ENCODE data around the gene WWC2. TPM values are rescaled to one million over a fixed set of nuclear protein-coding genes. Genes with fewer than 3 reads are reported as not detected.

WWC2 gene
- total and polyA plus RNA-seq, 2 donors (not counting 3 experiments of a cell fraction or from before 2014, with no cell fraction given), result 12.9 to 52.2 TPM

GRCh38 chr4:183223053-183223452 is 124.0 kb downstream of the WWC2 start:
- ChIA-PET POLR2A (no interaction called here), CTCF (no interaction called here)
- Histone ChIP-seq H3K9ac (replicated peaks; ENCODE audit: extremely low read depth, insufficient read depth, low read length) (no peak overlapping the region), H3K9me3 (replicated peaks; ENCODE audit: control insufficient read depth, insufficient read depth, low read length) (no peaks in the 10 kb centered on the region), H3K9me1 (replicated peaks; ENCODE audit: control insufficient read depth, extremely low read depth, insufficient read depth, low read length) (no peaks in the 10 kb centered on the region), H4K20me1 (replicated peaks; ENCODE audit: control insufficient read depth, extremely low read depth, insufficient read depth, low read length) (no peaks in the 10 kb centered on the region), H3K36me3 (ENCODE audit: control insufficient read depth in 2 of 2, extremely low read depth in 1 of 2, insufficient read depth in 2 of 2, low read length in 2 of 2) (no peaks in the 10 kb centered on the region), H3K79me2 (ENCODE audit: control insufficient read depth, insufficient read depth, low read length) (no peaks in the 10 kb centered on the region), H2AFZ (ENCODE audit: low read depth, low read length) (no peak overlapping the region), H3K4me2 (ENCODE audit: insufficient read depth, low read length) (no peak overlapping the region), H3K27ac (ENCODE audit: insufficient read depth, low read depth, low read length) (no peak overlapping the region), H3K4me1 (ENCODE audit: control insufficient read depth, extremely low read depth, insufficient read depth, low read length) (no peaks in the 10 kb centered on the region), H3K4me3 (replicated peaks in 1 of 3; ENCODE audit: insufficient read depth in 1 of 3, low read depth in 1 of 3, low read length in 3 of 3) (no peak overlapping the region), H3K27me3 (ENCODE audit: control insufficient read depth in 2 of 2, insufficient read depth in 2 of 2, low read length in 2 of 2) (no peaks in the 10 kb centered on the region)
- intact Hi-C loops (cut with micrococcal nuclease) (no loop called here), dilution Hi-C loops (cut with MboI; ENCODE audit: extremely low pct_ligation_motif_present, low sequenced_read_pairs) (no loop called here)
- BruUV-seq (replicated peaks), result no TSS peak
- FAIRE-seq (no peak), DNase-seq (ENCODE audit: low read depth, low spot score) (no peak)
- TF ChIP-seq POLR2A (IDR thresholded peaks at IDR 0.05; ENCODE audit: low read depth, low read length) (no peak), EZH2 (IDR thresholded peaks at IDR 0.05; ENCODE audit: borderline replicate concordance, low read depth, low read length, severe bottlenecking) (no peak), POLR2AphosphoS5 (IDR thresholded peaks at IDR 0.05; ENCODE audit: insufficient read depth, low read depth, low read length) (no peak), MYC (IDR thresholded peaks at IDR 0.05; ENCODE audit: low read depth, low read length) (no peak), GATA2 (IDR thresholded peaks at IDR 0.05; ENCODE audit: insufficient read depth, insufficient read length, low read depth, low read length) (no peak), JUN (IDR thresholded peaks at IDR 0.05; ENCODE audit: borderline replicate concordance, insufficient read depth, insufficient read length, low read depth) (no peak), FOS (IDR thresholded peaks at IDR 0.05; ENCODE audit: borderline replicate concordance, insufficient read depth, low read length) (no peak)
- TF ChIP-seq, protein P1, sequence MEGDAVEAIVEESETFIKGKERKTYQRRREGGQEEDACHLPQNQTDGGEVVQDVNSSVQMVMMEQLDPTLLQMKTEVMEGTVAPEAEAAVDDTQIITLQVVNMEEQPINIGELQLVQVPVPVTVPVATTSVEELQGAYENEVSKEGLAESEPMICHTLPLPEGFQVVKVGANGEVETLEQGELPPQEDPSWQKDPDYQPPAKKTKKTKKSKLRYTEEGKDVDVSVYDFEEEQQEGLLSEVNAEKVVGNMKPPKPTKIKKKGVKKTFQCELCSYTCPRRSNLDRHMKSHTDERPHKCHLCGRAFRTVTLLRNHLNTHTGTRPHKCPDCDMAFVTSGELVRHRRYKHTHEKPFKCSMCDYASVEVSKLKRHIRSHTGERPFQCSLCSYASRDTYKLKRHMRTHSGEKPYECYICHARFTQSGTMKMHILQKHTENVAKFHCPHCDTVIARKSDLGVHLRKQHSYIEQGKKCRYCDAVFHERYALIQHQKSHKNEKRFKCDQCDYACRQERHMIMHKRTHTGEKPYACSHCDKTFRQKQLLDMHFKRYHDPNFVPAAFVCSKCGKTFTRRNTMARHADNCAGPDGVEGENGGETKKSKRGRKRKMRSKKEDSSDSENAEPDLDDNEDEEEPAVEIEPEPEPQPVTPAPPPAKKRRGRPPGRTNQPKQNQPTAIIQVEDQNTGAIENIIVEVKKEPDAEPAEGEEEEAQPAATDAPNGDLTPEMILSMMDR (IDR thresholded peaks at IDR 0.05; ENCODE audit: extremely low read depth in 1 of 2, insufficient read depth in 1 of 2, low read depth in 1 of 2, low read length in 2 of 2), result no peak
- TF ChIP-seq, protein P2, sequence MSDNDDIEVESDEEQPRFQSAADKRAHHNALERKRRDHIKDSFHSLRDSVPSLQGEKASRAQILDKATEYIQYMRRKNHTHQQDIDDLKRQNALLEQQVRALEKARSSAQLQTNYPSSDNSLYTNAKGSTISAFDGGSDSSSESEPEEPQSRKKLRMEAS (IDR thresholded peaks at IDR 0.05; ENCODE audit: insufficient read depth, insufficient read length), result no peak

Data from endothelial cell of umbilical vein (primary cell).